ENCODE results near the gene UQCC3. TPM values are rescaled to one million over a fixed set of nuclear protein-coding genes. Genes with fewer than 3 reads are reported as not detected.

Gene UQCC3
- total and polyA plus RNA-seq, 2 of the 13 experiments (the other 11 are each of a cell fraction or from before 2014, with no cell fraction given) = 7.7 to 16.0 TPM

GRCh38 chr11:62664405-62665074 is 6.9 kb upstream of the UQCC3 start (continued):
- no peak for TF ChIP-seq NRL (CRISPR knock-in tag; IDR thresholded peaks at IDR 0.05; ENCODE audit: borderline replicate concordance)
- TF ChIP-seq KDM5A (IDR thresholded peaks at IDR 0.05; ENCODE audit: borderline replicate concordance, low read length) = peak; percentile 56; the same call in 1 of the 2 replicates
- 0 out of 2 replicates have a peak, but pooled peaks have one; percentile 19 for TF ChIP-seq ZNF121 (CRISPR knock-in tag; IDR thresholded peaks at IDR 0.05)
- no peak for TF ChIP-seq SP140L (CRISPR knock-in tag; IDR thresholded peaks at IDR 0.05; ENCODE audit: borderline replicate concordance)
- no peak for TF ChIP-seq MTA3 (CRISPR knock-in tag; IDR thresholded peaks at IDR 0.05)
- no peak for TF ChIP-seq ZC3H13 (CRISPR knock-in tag; IDR thresholded peaks at IDR 0.05)
- TF ChIP-seq ZNF703 (CRISPR knock-in tag; IDR thresholded peaks at IDR 0.05; ENCODE audit: borderline replicate concordance) = 0 out of 2 replicates have a peak, but pooled peaks have one; percentile 27
- no peak for TF ChIP-seq BRCA1 (CRISPR knock-in tag; IDR thresholded peaks at IDR 0.05)
- no peak for TF ChIP-seq AGO1 (IDR thresholded peaks at IDR 0.05; ENCODE audit: low read depth, low read length, poor library complexity, severe bottlenecking)
- TF ChIP-seq ZBTB8A (CRISPR knock-in tag; IDR thresholded peaks at IDR 0.05; ENCODE audit: borderline replicate concordance, low read depth) = no peak
- no peak for TF ChIP-seq ZNF317 (CRISPR knock-in tag; IDR thresholded peaks at IDR 0.05)
- no peak for TF ChIP-seq RXRA (CRISPR knock-in tag; IDR thresholded peaks at IDR 0.05)
- TF ChIP-seq ZNF616 (CRISPR knock-in tag; IDR thresholded peaks at IDR 0.05; ENCODE audit: low read depth) = no peak
- TF ChIP-seq ZNF607 (CRISPR knock-in tag; IDR thresholded peaks at IDR 0.05; ENCODE audit: borderline replicate concordance) = no peak
- peak; percentile 28; the same call in 1 of the 2 replicates for TF ChIP-seq ZNF124 (CRISPR knock-in tag; IDR thresholded peaks at IDR 0.05)
- no peak for TF ChIP-seq IRX3 (CRISPR knock-in tag; IDR thresholded peaks at IDR 0.05; ENCODE audit: borderline replicate concordance, low read depth)
- TF ChIP-seq ZNF205 (CRISPR knock-in tag; IDR thresholded peaks at IDR 0.05) = no peak
- TF ChIP-seq ZNF329 (CRISPR knock-in tag; IDR thresholded peaks at IDR 0.05; ENCODE audit: low read depth) = 0 out of 2 replicates have a peak, but pooled peaks have one; percentile 29
- TF ChIP-seq HNRNPLL (IDR thresholded peaks at IDR 0.05; ENCODE audit: low read depth, low read length, poor library complexity, severe bottlenecking) = no peak
- TF ChIP-seq NKX3-1 (CRISPR knock-in tag; IDR thresholded peaks at IDR 0.05) = no peak
- 0 out of 2 replicates have a peak, but pooled peaks have one; percentile 50 for TF ChIP-seq WIZ (CRISPR knock-in tag; IDR thresholded peaks at IDR 0.05)
- TF ChIP-seq ZNF468 (CRISPR knock-in tag; IDR thresholded peaks at IDR 0.05) = no peak
- no peak for TF ChIP-seq NFYC (CRISPR knock-in tag; IDR thresholded peaks at IDR 0.05)
- TF ChIP-seq MXD3 (CRISPR knock-in tag; IDR thresholded peaks at IDR 0.05) = 0 out of 2 replicates have a peak, but pooled peaks have one; percentile 75
- TF ChIP-seq, protein P1, sequence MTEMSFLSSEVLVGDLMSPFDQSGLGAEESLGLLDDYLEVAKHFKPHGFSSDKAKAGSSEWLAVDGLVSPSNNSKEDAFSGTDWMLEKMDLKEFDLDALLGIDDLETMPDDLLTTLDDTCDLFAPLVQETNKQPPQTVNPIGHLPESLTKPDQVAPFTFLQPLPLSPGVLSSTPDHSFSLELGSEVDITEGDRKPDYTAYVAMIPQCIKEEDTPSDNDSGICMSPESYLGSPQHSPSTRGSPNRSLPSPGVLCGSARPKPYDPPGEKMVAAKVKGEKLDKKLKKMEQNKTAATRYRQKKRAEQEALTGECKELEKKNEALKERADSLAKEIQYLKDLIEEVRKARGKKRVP (CRISPR knock-in tag; IDR thresholded peaks at IDR 0.05) = 0 out of 4 replicates have a peak, but pooled peaks of 1 of the 2 experiments have one; percentile 2
- TF ChIP-seq ZNF790 (CRISPR knock-in tag; IDR thresholded peaks at IDR 0.05; ENCODE audit: borderline replicate concordance) = 0 out of 2 replicates have a peak, but pooled peaks have one; percentile 27
- peak; percentile 24 for TF ChIP-seq ZNF781 (CRISPR knock-in tag; IDR thresholded peaks at IDR 0.05; ENCODE audit: borderline replicate concordance, not compliant biosample characterization)
- TF ChIP-seq ZSCAN20 (CRISPR knock-in tag; IDR thresholded peaks at IDR 0.05; ENCODE audit: borderline replicate concordance) = peak; percentile 86; the same call in 1 of the 2 replicates
- peak; percentile 68 for TF ChIP-seq ZNF263 (CRISPR knock-in tag; IDR thresholded peaks at IDR 0.05)
- no peak for TF ChIP-seq NFKB2 (CRISPR knock-in tag; IDR thresholded peaks at IDR 0.05; ENCODE audit: borderline replicate concordance)
- TF ChIP-seq ATRX (CRISPR knock-in tag; IDR thresholded peaks at IDR 0.05; ENCODE audit: borderline replicate concordance) = no peak
